GM21360 (cell line): ENCODE measurements around the gene PIGR.

Source experiments
- ATAC-seq: cut with Tn5 transposase; IDR thresholded peaks from one replicate; pipeline ENCODE4 v1.9.1; 2021; ENCODE audit warnings: mild to moderate bottlenecking, moderate library complexity; ENCODE audit not compliant: unreplicated experiment

Gene PIGR

GRCh38 chr1:206946261-206946660 lies at the start of gene PIGR:
Gene PIGR (minus strand): TSS chr1:206946466. CDS start chr1:206940531, 5,935 bp downstream.
- no peak for ATAC-seq

GRCh38 chr1:206992790-206993189 lies 46.5 kb upstream of the PIGR start:
- ATAC-seq, result no peak

GRCh38 chr1:206987873-206988272 lies 41.6 kb upstream of the PIGR start:
- no peak for ATAC-seq

GRCh38 chr1:206986885-206987284 lies 40.6 kb upstream of the PIGR start:
- no peak for ATAC-seq

- ATAC-seq, result no peak
These were observed 40.1 kb upstream of the PIGR start for GRCh38 chr1:206986402-206986801.

- no peak for ATAC-seq
These were observed 39.0 kb upstream of the PIGR start for GRCh38 chr1:206985162-206985749.

- ATAC-seq, result no peak
These were observed 36.0 kb upstream of the PIGR start for GRCh38 chr1:206982216-206982615.

- ATAC-seq, result no peak
These were observed 33.2 kb upstream of the PIGR start for GRCh38 chr1:206979379-206980043.

GRCh38 chr1:206978259-206978658 lies 32.0 kb upstream of the PIGR start:
- no peak for ATAC-seq

GRCh38 chr1:206975306-206975705 lies 29.0 kb upstream of the PIGR start:
- no peak for ATAC-seq

GRCh38 chr1:206974140-206974539 lies 27.9 kb upstream of the PIGR start:
- no peak for ATAC-seq

GRCh38 chr1:206972728-206973127 lies 26.5 kb upstream of the PIGR start:
- ATAC-seq, result no peak

- ATAC-seq, result no peak
These were observed 24.9 kb upstream of the PIGR start for GRCh38 chr1:206971029-206971655.

GRCh38 chr1:206970446-206970845 lies 24.2 kb upstream of the PIGR start, which contains the start of gene FCAMR:
Gene FCAMR (minus strand): TSS chr1:206970460. CDS start chr1:206970125, 335 bp downstream.
- no peak for ATAC-seq

- ATAC-seq, result no peak
These were observed 22.8 kb upstream of the PIGR start for GRCh38 chr1:206969090-206969489.

- ATAC-seq, result no peak
These were observed 21.0 kb upstream of the PIGR start for GRCh38 chr1:206967096-206967849.

- ATAC-seq, result no peak
These were observed 19.5 kb upstream of the PIGR start for GRCh38 chr1:206965781-206966180.

GRCh38 chr1:206963740-206964139 lies 17.5 kb upstream of the PIGR start:
- no peak for ATAC-seq

- no peak for ATAC-seq
These were observed 16.9 kb upstream of the PIGR start for GRCh38 chr1:206963119-206963712.

GRCh38 chr1:206962272-206962671 lies 16.0 kb upstream of the PIGR start:
- ATAC-seq, result no peak

- no peak for ATAC-seq
These were observed 15.4 kb upstream of the PIGR start for GRCh38 chr1:206961668-206962067.
